MCF 10A (cell line): ENCODE data around the gene GRIPAP1. TPM values are rescaled to one million over a fixed set of nuclear protein-coding genes. Genes with fewer than 3 reads are reported as not detected.

ENCODE experiments used
- BruUV-seq: library from RNA; stranded (reverse); fragments of 400-500 nt; replicated peaks from 2 replicates; lab custom pipeline; 2021; lab: Mats Ljungman, UMichigan
- CTCF ChIA-PET: fragments of 300-600 bp; sonication (Branson Sonifier 250); formaldehyde crosslinking; extraction: SDS; loops from one replicate; lab custom pipeline; 2021; ENCODE audit warnings: antibody characterized with exemption, inconsistent platforms; lab: Yijun Ruan, JAX
- POLR2A ChIA-PET: fragments of 300-600, 350-650 bp; sonication (Branson Sonifier 250); formaldehyde crosslinking; extraction: SDS; loops from one replicate; lab custom pipeline; 2020; ENCODE audit warnings: antibody characterized with exemption, inconsistent platforms; lab: Yijun Ruan, JAX
- DNase-seq: peaks from one replicate; pipeline ENCODE4 v3.0.0-alpha.2; 2018; ENCODE audit not compliant: unreplicated experiment
- H3K27ac Mint-ChIP-seq: one replicate; pipeline ENCODE4 v1.8.0; 2022; ENCODE audit warnings: mild to moderate bottlenecking, low read depth, mixed read lengths; ENCODE audit not compliant: unreplicated experiment
- H3K27me3 Mint-ChIP-seq: one replicate; pipeline ENCODE4 v1.8.0; 2022; ENCODE audit warnings: mixed read lengths; ENCODE audit not compliant: insufficient read depth, unreplicated experiment
- H3K36me3 Mint-ChIP-seq: one replicate; pipeline ENCODE4 v1.8.0; 2022; ENCODE audit warnings: mild to moderate bottlenecking, moderate library complexity, mixed read lengths; ENCODE audit not compliant: insufficient read depth, unreplicated experiment
- H3K4me1 Mint-ChIP-seq: one replicate; pipeline ENCODE4 v1.8.0; 2022; ENCODE audit warnings: mixed read lengths; ENCODE audit not compliant: insufficient read depth, unreplicated experiment
- H3K4me3 Mint-ChIP-seq: one replicate; pipeline ENCODE4 v1.8.0; 2022; ENCODE audit warnings: mild to moderate bottlenecking, moderate library complexity, mixed read lengths; ENCODE audit not compliant: unreplicated experiment
- H3K9me3 Mint-ChIP-seq: one replicate; pipeline ENCODE4 v1.8.0; 2022; ENCODE audit warnings: mixed read lengths; ENCODE audit not compliant: unreplicated experiment
- intact Hi-C: fragments of 100-400 bp; cut with micrococcal nuclease; formaldehyde crosslinking; loops from 2 replicates; pipeline ENCODE4 v1.14.1; 2022
- total RNA-seq: library from RNA; stranded (reverse); gene quantifications from 2 replicates; pipeline ENCODE4 v1.2.3, GENCODE V29; 2022
- TF ChIP-seq, protein P1 (sequence below): fragments of 200-600 bp; IDR thresholded peaks from one replicate; pipeline ENCODE4 v1.8.0; 2022; ENCODE audit warnings: antibody characterized with exemption, mild to moderate bottlenecking; ENCODE audit not compliant: unreplicated experiment

The GRIPAP1 gene
- total RNA-seq, 1 experiment from 2014 or later, result 49.6 TPM

DNA sequence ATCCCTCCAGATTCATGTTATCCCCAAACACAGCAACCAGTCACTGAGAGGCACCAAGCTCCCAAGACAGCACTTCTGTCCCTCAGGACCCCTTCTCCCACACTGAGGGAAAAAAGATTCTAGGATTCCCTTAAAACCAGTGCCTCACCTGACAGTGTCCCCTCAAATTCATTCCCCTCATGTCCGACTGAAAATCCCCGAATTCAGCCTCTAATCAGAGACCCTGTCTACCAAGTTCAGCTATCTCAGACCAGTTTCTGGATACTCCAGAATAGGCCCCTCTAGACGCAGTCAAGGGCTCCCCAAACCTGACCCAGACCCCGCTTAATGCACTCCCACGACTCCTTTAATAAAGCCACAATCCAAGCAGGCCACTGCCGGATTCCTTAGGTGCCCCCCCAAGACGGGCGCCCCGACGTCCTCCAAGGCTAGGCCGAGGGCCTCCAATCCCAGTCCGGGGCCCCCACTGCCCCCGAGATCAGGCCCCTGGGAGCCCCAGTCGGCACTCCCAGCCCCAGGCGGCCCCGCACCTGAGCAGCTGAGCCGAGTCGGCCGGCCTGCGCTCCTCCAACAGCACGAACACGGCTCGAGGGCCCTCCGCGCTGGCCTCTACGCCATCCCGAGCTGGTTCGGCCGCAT, 40.6 kb upstream of the GRIPAP1 start:
- DNase-seq, result no peak
- ChIA-PET POLR2A (interaction anchor here (0.7 to 4.1 kb wide), 14 partner anchors 14 to 306 kb away, joined by 3 to 57 read pairs (median 4); partner anchors contain the start of genes CCDC120, GRIPAP1, HDAC6 and OTUD5), CTCF (interaction anchor here (0.6 to 3.4 kb wide), 4 partner anchors 57 to 123 kb away, joined by 3 to 15 read pairs (median 5); partner anchors contain the start of gene OTUD5)
- peaks cover 12% of the 10 kb centered on the region for H3K4me1 Mint-ChIP-seq
- TF ChIP-seq, protein P1, sequence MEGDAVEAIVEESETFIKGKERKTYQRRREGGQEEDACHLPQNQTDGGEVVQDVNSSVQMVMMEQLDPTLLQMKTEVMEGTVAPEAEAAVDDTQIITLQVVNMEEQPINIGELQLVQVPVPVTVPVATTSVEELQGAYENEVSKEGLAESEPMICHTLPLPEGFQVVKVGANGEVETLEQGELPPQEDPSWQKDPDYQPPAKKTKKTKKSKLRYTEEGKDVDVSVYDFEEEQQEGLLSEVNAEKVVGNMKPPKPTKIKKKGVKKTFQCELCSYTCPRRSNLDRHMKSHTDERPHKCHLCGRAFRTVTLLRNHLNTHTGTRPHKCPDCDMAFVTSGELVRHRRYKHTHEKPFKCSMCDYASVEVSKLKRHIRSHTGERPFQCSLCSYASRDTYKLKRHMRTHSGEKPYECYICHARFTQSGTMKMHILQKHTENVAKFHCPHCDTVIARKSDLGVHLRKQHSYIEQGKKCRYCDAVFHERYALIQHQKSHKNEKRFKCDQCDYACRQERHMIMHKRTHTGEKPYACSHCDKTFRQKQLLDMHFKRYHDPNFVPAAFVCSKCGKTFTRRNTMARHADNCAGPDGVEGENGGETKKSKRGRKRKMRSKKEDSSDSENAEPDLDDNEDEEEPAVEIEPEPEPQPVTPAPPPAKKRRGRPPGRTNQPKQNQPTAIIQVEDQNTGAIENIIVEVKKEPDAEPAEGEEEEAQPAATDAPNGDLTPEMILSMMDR, result no peak
- H3K36me3 Mint-ChIP-seq, result peaks cover 31% of the 10 kb centered on the region
- H3K27me3 Mint-ChIP-seq, result no peaks in the 10 kb centered on the region
- intact Hi-C loops, result loop anchor here (1.0 to 5.0 kb wide), 4 partner anchors 40 to 282 kb away; partner anchors contain the start of genes GLOD5, GRIPAP1, KCND1 and PIM2
- TSS peak; percentile 80 for BruUV-seq
- peak overlapping the region; percentile 79 for H3K4me3 Mint-ChIP-seq
- peak overlapping the region; percentile 91 for H3K27ac Mint-ChIP-seq
- H3K9me3 Mint-ChIP-seq, result no peaks in the 10 kb centered on the region

DNA sequence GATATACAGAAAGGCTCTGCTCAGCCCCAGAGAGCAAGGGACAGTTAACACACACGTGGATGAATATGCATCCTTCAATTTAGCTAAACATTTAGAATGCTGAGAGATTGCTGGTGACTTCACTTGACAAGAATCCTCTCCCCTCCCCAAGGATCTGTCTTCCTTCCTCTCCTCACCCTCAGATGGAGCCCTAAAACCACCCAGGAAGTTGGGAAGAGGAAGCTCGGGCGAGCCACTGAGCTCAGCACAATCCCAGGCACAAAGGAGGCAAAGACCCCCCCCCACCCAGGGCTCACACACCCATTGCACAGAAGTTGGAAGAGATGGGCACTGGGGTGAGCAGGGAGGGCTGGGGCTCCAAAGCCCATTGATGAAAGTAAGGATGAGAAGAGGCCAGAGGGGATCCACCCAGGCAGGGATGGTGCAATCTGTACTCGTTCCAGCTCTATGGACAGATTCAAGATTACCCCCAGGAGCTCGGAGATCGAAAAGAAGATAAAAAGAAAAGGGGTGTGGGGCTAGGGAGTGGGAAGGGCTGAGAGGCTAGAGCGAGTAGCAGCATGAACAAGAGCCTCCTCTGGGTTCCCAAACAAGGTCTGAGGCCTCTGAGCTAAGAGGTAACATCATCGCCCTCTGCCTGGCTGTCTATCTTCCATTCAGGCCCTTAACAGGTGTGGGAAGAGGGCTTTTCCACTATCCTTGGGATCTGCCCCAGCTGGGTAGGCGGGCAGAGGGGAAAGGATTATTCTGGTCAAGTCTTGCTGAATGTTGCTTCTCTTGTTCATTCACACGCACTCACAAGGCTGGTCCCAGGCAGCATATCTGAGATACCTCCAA, 39.9 kb upstream of the GRIPAP1 start:
- BruUV-seq, result TSS peak; percentile 51
- ChIA-PET POLR2A (interaction anchor here (0.7 to 4.1 kb wide), 14 partner anchors 13 to 305 kb away, joined by 3 to 57 read pairs (median 4); partner anchors contain the start of genes CCDC120, GPKOW, GRIPAP1 and HDAC6), CTCF (interaction anchor here (0.6 to 3.4 kb wide), 8 partner anchors 37 to 411 kb away, joined by 3 to 15 read pairs (median 3); partner anchors contain the start of genes CCDC22 and OTUD5)
- Mint-ChIP-seq H3K4me1 (peaks cover 13% of the 10 kb centered on the region), H3K27ac (peak overlapping the region; percentile 91), H3K4me3 (peak overlapping the region; percentile 79), H3K27me3 (no peaks in the 10 kb centered on the region), H3K9me3 (no peaks in the 10 kb centered on the region), H3K36me3 (peaks cover 39% of the 10 kb centered on the region)
- intact Hi-C loops, result loop anchor here (1.0 to 5.0 kb wide), 4 partner anchors 70 to 281 kb away; partner anchors contain the start of genes GLOD5, KCND1 and PIM2
- TF ChIP-seq, protein P1, result no peak
- DNase-seq, result peak; percentile 52

DNA sequence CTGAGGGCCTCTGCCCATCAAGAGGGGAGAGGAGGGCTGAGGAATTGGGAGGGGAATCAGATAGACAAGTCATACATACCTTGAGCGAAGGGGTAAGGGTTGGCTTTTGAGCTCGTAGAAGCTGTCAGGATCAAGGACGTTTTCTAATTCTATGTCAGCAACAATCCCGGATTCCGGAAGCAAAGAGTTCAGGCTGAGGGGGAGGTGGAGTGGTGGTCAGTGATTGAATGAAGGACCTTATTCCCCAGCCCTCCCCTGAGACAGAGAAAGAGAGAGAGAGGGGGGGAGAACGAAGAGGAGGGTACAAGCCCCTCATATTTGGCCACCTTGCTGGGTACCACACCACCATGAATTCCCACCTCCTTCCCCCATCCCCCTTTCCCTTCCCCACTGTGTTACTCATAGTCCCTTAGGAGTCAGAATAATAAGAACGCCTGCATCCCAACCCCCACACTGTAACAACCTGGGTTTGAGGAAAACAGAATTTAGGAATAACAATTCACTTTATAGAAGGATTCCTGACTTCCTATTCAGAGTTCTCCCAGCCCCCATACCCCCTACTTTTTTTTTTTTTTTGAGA, 38.4 kb upstream of the GRIPAP1 start:
- BruUV-seq, result TSS peak; percentile 26
- no peaks in the 10 kb centered on the region for H3K27me3 Mint-ChIP-seq
- peaks cover 52% of the 10 kb centered on the region for H3K36me3 Mint-ChIP-seq
- ChIA-PET POLR2A (interaction anchor here (0.8 to 4.1 kb wide), 12 partner anchors 9 to 149 kb away, joined by 3 to 31 read pairs (median 4); partner anchors contain the start of genes GRIPAP1 and OTUD5), CTCF (interaction anchor here (0.7 to 1.6 kb wide), 2 partner anchors 21 to 84 kb away, joined by 3 read pairs; no protein-coding TSS in a partner anchor)
- peak overlapping the region; percentile 91 for H3K27ac Mint-ChIP-seq
- H3K4me1 Mint-ChIP-seq, result peaks cover 13% of the 10 kb centered on the region
- DNase-seq, result peak; percentile 49
- H3K9me3 Mint-ChIP-seq, result no peaks in the 10 kb centered on the region
- TF ChIP-seq, protein P1, result no peak
- H3K4me3 Mint-ChIP-seq, result peak overlapping the region; percentile 79
- intact Hi-C loops, result loop anchor here (5.0 kb wide), 2 partner anchors 68 to 123 kb away; partner anchors contain the start of genes KCND1 and PIM2
